GM12878 (cell line): ENCODE data around the gene DEFB116. TPM values are rescaled to one million over a fixed set of nuclear protein-coding genes. Genes with fewer than 3 reads are reported as not detected.

Experiments used
- ATAC-seq: fragments of 200-7000 bp; cut with Tn5 transposase; 3 replicates; pipeline ENCODE4 v1.9.1; 2020; ENCODE audit warnings: mild to moderate bottlenecking, moderate library complexity
- BruUV-seq: library from RNA; stranded (reverse); fragments of 400-500 nt; replicated peaks from 2 replicates; lab custom pipeline; 2021; lab: Mats Ljungman, UMichigan
- CTCF ChIA-PET: fragments of 300-600 bp; sonication (Branson Sonifier 250); formaldehyde crosslinking; extraction: SDS; loops from one replicate; lab custom pipeline; 2021; ENCODE audit warnings: inconsistent platforms; lab: Yijun Ruan, JAX
- POLR2A ChIA-PET: fragments of 350-600 bp; formaldehyde crosslinking; extraction: SDS; loops from one replicate; lab custom pipeline; 2021; ENCODE audit warnings: inconsistent platforms; lab: Charles Lee
- RAD21 ChIA-PET: fragments of 300-600 bp; sonication (Branson Sonifier 250); formaldehyde crosslinking; loops from one replicate; lab custom pipeline; 2023; ENCODE audit warnings: antibody characterized with exemption; ENCODE audit not compliant: unreplicated experiment; lab: Charles Lee
- SMC1A ChIA-PET: fragments of 300-600 bp; sonication (Branson Sonifier 250); formaldehyde crosslinking; loops from one replicate; lab custom pipeline; 2023; ENCODE audit not compliant: unreplicated experiment, uncharacterized antibody; lab: Charles Lee
- DNase-seq: peaks from one replicate; pipeline ENCODE4 v3.0.0-alpha.2; 2011; ENCODE audit warnings: low read depth, low spot score
- FAIRE-seq: peaks from 3 replicates; lab custom pipeline; 2011; peaks lifted over from hg19 to GRCh38; lab: Jason Lieb, UNC
- H2AFZ ChIP-seq: 2 replicates; pipeline ENCODE4 v1.6.0; 2011; ENCODE audit warnings: low read depth, low read length, control low read depth; ENCODE audit not compliant: control insufficient read depth
- H3K27ac ChIP-seq: 2 replicates; pipeline ENCODE4 v1.5.1; 2011; ENCODE audit warnings: control low read depth; ENCODE audit not compliant: control insufficient read depth, insufficient read depth
- H3K27me3 ChIP-seq, 2 experiments: replicated peaks in 1 of 2; 2 replicates each; pipeline versions ENCODE4 v1.6.0 to v1.6.1; 2011; ENCODE audit warnings: low read length in 1 of 2; ENCODE audit not compliant: control insufficient read depth in 2 of 2, insufficient read depth in 2 of 2
- H3K36me3 ChIP-seq, 2 experiments: 2 replicates each; pipeline ENCODE4 v1.5.1; 2011; ENCODE audit warnings: low read length in 1 of 2; ENCODE audit not compliant: control insufficient read depth in 2 of 2, insufficient read depth in 2 of 2
- H3K4me1 ChIP-seq: 2 replicates; pipeline ENCODE4 v1.6.1; 2011; ENCODE audit warnings: mild to moderate bottlenecking, low read length, moderate library complexity, mixed read lengths; ENCODE audit not compliant: control insufficient read depth, insufficient read depth
- H3K4me2 ChIP-seq: 2 replicates; pipeline ENCODE4 v1.6.0; 2011; ENCODE audit warnings: control low read depth; ENCODE audit not compliant: control insufficient read depth, insufficient read depth
- H3K4me3 ChIP-seq: fragments of 200-600 bp; sonication (generic); 2 replicates; pipeline ENCODE4 v1.5.1; 2016
- H3K79me2 ChIP-seq: 2 replicates; pipeline ENCODE4 v1.6.0; 2011; ENCODE audit warnings: low read length; ENCODE audit not compliant: control insufficient read depth, insufficient read depth
- H3K9ac ChIP-seq: 2 replicates; pipeline ENCODE4 v1.8.0; 2011; ENCODE audit warnings: low read length, control low read depth, mixed read lengths; ENCODE audit not compliant: control insufficient read depth, insufficient read depth
- H3K9me3 ChIP-seq: replicated peaks from 3 replicates; pipeline ENCODE4 v1.5.1; 2011; ENCODE audit warnings: mild to moderate bottlenecking, low read length; ENCODE audit not compliant: control insufficient read depth, insufficient read depth
- H4K20me1 ChIP-seq: 2 replicates; pipeline ENCODE4 v1.6.0; 2011; ENCODE audit not compliant: control insufficient read depth, insufficient read depth
- CHD4 ChIP-seq: fragments of 200-600 bp; sonication (generic); IDR thresholded peaks from 2 replicates; pipeline ENCODE4 v1.6.1; 2016; ENCODE audit warnings: mild to moderate bottlenecking
- CTCF ChIP-seq, 3 experiments: IDR thresholded peaks in 2 of 3; conservative IDR thresholded peaks in 1 of 3; 2 replicates each; pipeline ENCODE4 v1.5.1; 2011; ENCODE audit warnings: low read depth in 3 of 3, low read length in 3 of 3, mild to moderate bottlenecking in 3 of 3, control low read depth in 2 of 3, moderate library complexity in 2 of 3, inconsistent platforms in 1 of 3, mixed read lengths in 1 of 3; ENCODE audit not compliant: control insufficient read depth in 2 of 3, insufficient read depth in 1 of 3; ENCODE audit errors: extremely low read depth in 1 of 3
- E2F8 ChIP-seq: fragments of 450-650 bp; IDR thresholded peaks from 2 replicates; pipeline ENCODE4 v1.6.1; 2018; ENCODE audit warnings: mild to moderate bottlenecking, low read depth, moderate library complexity; ENCODE audit not compliant: partially characterized antibody
- EED ChIP-seq: sonication (generic); IDR thresholded peaks from 2 replicates; pipeline ENCODE4 v1.6.1; 2016; ENCODE audit warnings: antibody characterized with exemption, low read depth
- EGR1 ChIP-seq, 2 experiments: IDR thresholded peaks; 1 replicate in 1 of 2; 2 replicates in 1 of 2; pipeline ENCODE4 v1.6.1; 2011 to 2012; ENCODE audit warnings: low read depth in 2 of 2, low read length in 2 of 2, borderline replicate concordance in 1 of 2, mild to moderate bottlenecking in 1 of 2, moderate library complexity in 1 of 2
- IRF4 ChIP-seq: IDR thresholded peaks from 2 replicates; pipeline ENCODE4 v1.6.1; 2011; ENCODE audit warnings: low read depth, low read length
- JUNB ChIP-seq: IDR thresholded peaks from 2 replicates; pipeline ENCODE4 v1.6.1; 2016; ENCODE audit warnings: antibody characterized with exemption, mild to moderate bottlenecking
- KAT2A ChIP-seq: conservative IDR thresholded peaks from 2 replicates; pipeline ENCODE4 v1.6.1; 2011; ENCODE audit warnings: low read depth, low read length; ENCODE audit not compliant: control insufficient read depth
- NFYA ChIP-seq: IDR thresholded peaks from 2 replicates; pipeline ENCODE4 v1.6.1; 2011; ENCODE audit warnings: low read depth, mild to moderate bottlenecking, low read length, improper control_type of control experiment, borderline replicate concordance
- NKRF ChIP-seq: fragments of 450-650 bp; conservative IDR thresholded peaks from 2 replicates; pipeline ENCODE4 v1.6.1; 2017; ENCODE audit warnings: mild to moderate bottlenecking, moderate library complexity
- NR2F1 ChIP-seq: fragments of 450-650 bp; conservative IDR thresholded peaks from 2 replicates; pipeline ENCODE4 v1.6.1; 2017; ENCODE audit warnings: mild to moderate bottlenecking
- PAX5 ChIP-seq: IDR thresholded peaks from 2 replicates; pipeline ENCODE4 v1.6.1; 2011; ENCODE audit warnings: low read depth, low read length, borderline replicate concordance
- POLR2A ChIP-seq: IDR thresholded peaks from 2 replicates; pipeline ENCODE4 v1.6.1; 2011; ENCODE audit warnings: low read depth, mild to moderate bottlenecking, low read length
- RB1 ChIP-seq: fragments of 450-650 bp; formaldehyde crosslinking; IDR thresholded peaks from 2 replicates; pipeline ENCODE4 v1.6.1; 2017; ENCODE audit warnings: mild to moderate bottlenecking, borderline replicate concordance
- SMAD1 ChIP-seq: fragments of 450-650 bp; IDR thresholded peaks from 2 replicates; pipeline ENCODE4 v1.6.1; 2018; ENCODE audit warnings: mild to moderate bottlenecking, low read depth; ENCODE audit not compliant: partially characterized antibody
- STAT1 ChIP-seq: fragments of 450-650 bp; conservative IDR thresholded peaks from 2 replicates; pipeline ENCODE4 v1.6.1; 2014; ENCODE audit warnings: antibody characterized with exemption, mild to moderate bottlenecking
- TCF7 ChIP-seq: IDR thresholded peaks from 2 replicates; pipeline ENCODE4 v1.6.1; 2014; ENCODE audit warnings: antibody characterized with exemption, borderline replicate concordance
- YY1 ChIP-seq: IDR thresholded peaks from 2 replicates; pipeline ENCODE4 v1.6.1; 2011; ENCODE audit warnings: low read depth, mild to moderate bottlenecking, low read length
- ZSCAN29 ChIP-seq: fragments of 450-650 bp; IDR thresholded peaks from 2 replicates; pipeline ENCODE4 v1.6.1; 2017; ENCODE audit warnings: mild to moderate bottlenecking, moderate library complexity
- WGBS: methylation state at CpG from one replicate; pipeline ENCODE4 v1.1.6; 2016; ENCODE audit warnings: low lambda C conversion rate; ENCODE audit not compliant: insufficient replicate concordance, insufficient coverage; ENCODE audit errors: missing lambda C conversion rate; 5-methylcytosine and 5-hydroxymethylcytosine counted together
- in situ Hi-C: fragments of 300-500 bp; cut with MboI; formaldehyde crosslinking; loops from 9 replicates; pipeline ENCODE4 v1.14.3; 2018; ENCODE audit warnings: mixed read lengths
- intact Hi-C: fragments of 100-400 bp; cut with micrococcal nuclease; formaldehyde crosslinking; loops from one replicate; pipeline ENCODE4 v1.14.2; 2022; ENCODE audit not compliant: unreplicated experiment
- polyA plus RNA-seq, 11 experiments: library from polyadenylated mRNA; depleted of rRNA in 4 of 11; unstranded in 6 of 11; stranded (reverse) in 5 of 11; fragments of >200 nt; fragmentation: Nextera tagmentation in 4 of 11; fragmentation: Illumina TruSeq in 1 of 11; extraction: Ambion mirVana in 4 of 11; extraction: Trizol in 1 of 11; gene quantifications; 1 replicate in 1 of 11; 2 replicates in 10 of 11; pipeline versions ENCODE4 v1.2.1 to v1.2.3, GENCODE V29; 2011 to 2016; ENCODE audit warnings: inconsistent platforms in 2 of 11, missing spikeins in 2 of 11, low read depth in 1 of 11
- total RNA-seq, 4 experiments: library from RNA; depleted of rRNA in 3 of 4; stranded (reverse); fragments of >200 nt in 3 of 4; fragmentation: Illumina TruSeq in 1 of 4; extraction: Trizol in 1 of 4; gene quantifications; 2 replicates each; pipeline versions ENCODE4 v1.2.1 to v1.2.3, GENCODE V29; 2013 to 2021

DEFB116 gene
- total and polyA plus RNA-seq, 10 of the 15 experiments (the other 5 are each of a cell fraction or from before 2014, with no cell fraction given): not detected

GRCh38 chr20:31274441-31274840 lies 33.9 kb downstream of the DEFB116 start:
- H3K79me2 ChIP-seq: no peaks in the 10 kb centered on the region
- H3K4me3 ChIP-seq: no peak overlapping the region
- RAD21 ChIA-PET: no interaction called here
- H4K20me1 ChIP-seq: no peaks in the 10 kb centered on the region
- TF ChIP-seq PAX5: no peak
- no peak for TF ChIP-seq YY1
- TF ChIP-seq IRF4: no peak
- no peak for TF ChIP-seq JUNB
- TF ChIP-seq KAT2A: no peak
- TF ChIP-seq E2F8: no peak
- TF ChIP-seq STAT1: no peak
- TF ChIP-seq CHD4: no peak
- no peak for TF ChIP-seq TCF7
- TF ChIP-seq ZSCAN29: no peak
- TF ChIP-seq RB1: no peak
- no peak for TF ChIP-seq NKRF
- no peak for TF ChIP-seq SMAD1
- no peak for TF ChIP-seq CTCF (IDR thresholded peaks at IDR 0.05 in 2 of 3, conservative IDR thresholded peaks at IDR 0.05 in 1 of 3; ENCODE audit: control insufficient read depth in 2 of 3, extremely low read depth in 1 of 3, insufficient read depth in 1 of 3, low read depth in 3 of 3, low read length in 3 of 3)
- no peak for TF ChIP-seq EED
- TF ChIP-seq POLR2A: no peak
- no peak for TF ChIP-seq NFYA
- no peak for TF ChIP-seq EGR1 (IDR thresholded peaks at IDR 0.05; ENCODE audit: borderline replicate concordance in 1 of 2, low read depth in 2 of 2, low read length in 2 of 2)
- TF ChIP-seq NR2F1: no peak
- no peak overlapping the region for H3K27ac ChIP-seq
- DNase-seq (no peak), ATAC-seq (no peak), FAIRE-seq (no peak)
- POLR2A ChIA-PET: no interaction called here
- H3K9me3 ChIP-seq: no peaks in the 10 kb centered on the region; the same call in 2 of the 3 replicates
- H3K4me1 ChIP-seq: no peaks in the 10 kb centered on the region
- WGBS: 62% methylated on average over 20 of the region's 20 CpGs
- intact Hi-C loops: no loop called here
- no peaks in the 10 kb centered on the region for H3K36me3 ChIP-seq
- in situ Hi-C loops: no loop called here
- H3K27me3 ChIP-seq: no peaks in the 10 kb centered on the region
- H2AFZ ChIP-seq: no peak overlapping the region
- no peak overlapping the region for H3K4me2 ChIP-seq
- CTCF ChIA-PET: no interaction called here
- no TSS peak for BruUV-seq
- SMC1A ChIA-PET: no interaction called here
- no peak overlapping the region for H3K9ac ChIP-seq
